Fibroblast of villous mesenchyme (primary cell): ENCODE measurements around the gene GART. TPM values are rescaled to one million over a fixed set of nuclear protein-coding genes. Genes with fewer than 3 reads are reported as not detected.

Experiments
- DNase-seq: peaks from one replicate; pipeline ENCODE4 v3.0.0-alpha.2; 2010; ENCODE audit warnings: low read depth
- H3K4me3 ChIP-seq: 2 replicates; pipeline ENCODE4 v1.5.1; 2011; ENCODE audit warnings: low read depth, mild to moderate bottlenecking, low read length
- total RNA-seq: library from RNA; depleted of rRNA; stranded (reverse); fragments of >200 nt; gene quantifications from 2 replicates; pipeline ENCODE4 v1.2.3, GENCODE V29; 2012
- TF ChIP-seq, protein P1 (sequence below): IDR thresholded peaks from 2 replicates; pipeline ENCODE4 v1.5.1; 2012; ENCODE audit warnings: low read depth, mild to moderate bottlenecking, low read length; ENCODE audit not compliant: insufficient read depth

Gene GART
- total RNA-seq = 73.1 and 109 TPM in 2 replicates

DNA sequence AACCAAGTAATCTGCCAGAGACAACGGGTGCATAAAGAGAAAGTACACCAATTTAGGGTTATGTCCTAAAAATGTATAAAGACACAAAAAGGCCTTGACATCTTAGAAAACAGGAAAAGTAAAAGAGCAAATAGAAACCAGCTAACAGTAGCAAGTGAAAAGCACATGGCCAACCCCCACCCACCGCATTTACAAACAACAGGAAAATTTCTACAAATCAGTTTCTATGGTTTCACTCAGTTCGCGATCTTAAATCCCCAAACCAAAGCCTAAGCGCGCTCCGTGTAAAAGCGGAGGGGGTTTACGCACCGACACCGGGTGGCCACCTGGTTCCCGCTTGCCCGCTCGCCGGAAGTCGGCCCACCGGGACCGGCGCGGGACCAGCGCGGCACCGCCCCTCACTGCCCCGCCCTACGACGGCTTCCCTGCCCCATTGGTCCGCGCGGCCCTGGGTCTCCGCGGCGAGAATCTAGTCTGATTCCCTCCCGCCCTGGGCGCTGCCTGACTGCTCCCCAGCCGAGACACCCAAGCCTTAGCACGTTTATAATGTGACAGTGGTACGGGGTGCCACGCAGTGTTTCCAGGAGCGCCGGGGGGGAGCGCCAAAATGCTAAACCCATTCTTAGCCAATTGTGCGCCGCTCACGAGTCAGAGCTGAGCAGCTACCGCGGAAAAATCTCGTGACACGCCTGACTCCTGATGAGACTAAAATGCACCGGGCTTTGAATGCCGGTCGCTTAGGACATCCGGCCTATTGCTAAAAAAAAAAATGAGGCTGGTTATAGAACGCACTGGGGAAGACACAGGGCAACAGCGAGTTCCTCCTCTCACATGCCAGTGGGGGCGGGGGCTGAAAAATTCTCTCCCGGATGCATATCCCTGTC lies at the start of gene GART:
Gene GART (minus strand): TSS at position 362 of the 884 bp plus-strand sequence. CDS start 2,802 bp downstream, outside the sequence.
- DNase-seq = peak; percentile 81
- TF ChIP-seq, protein P1, sequence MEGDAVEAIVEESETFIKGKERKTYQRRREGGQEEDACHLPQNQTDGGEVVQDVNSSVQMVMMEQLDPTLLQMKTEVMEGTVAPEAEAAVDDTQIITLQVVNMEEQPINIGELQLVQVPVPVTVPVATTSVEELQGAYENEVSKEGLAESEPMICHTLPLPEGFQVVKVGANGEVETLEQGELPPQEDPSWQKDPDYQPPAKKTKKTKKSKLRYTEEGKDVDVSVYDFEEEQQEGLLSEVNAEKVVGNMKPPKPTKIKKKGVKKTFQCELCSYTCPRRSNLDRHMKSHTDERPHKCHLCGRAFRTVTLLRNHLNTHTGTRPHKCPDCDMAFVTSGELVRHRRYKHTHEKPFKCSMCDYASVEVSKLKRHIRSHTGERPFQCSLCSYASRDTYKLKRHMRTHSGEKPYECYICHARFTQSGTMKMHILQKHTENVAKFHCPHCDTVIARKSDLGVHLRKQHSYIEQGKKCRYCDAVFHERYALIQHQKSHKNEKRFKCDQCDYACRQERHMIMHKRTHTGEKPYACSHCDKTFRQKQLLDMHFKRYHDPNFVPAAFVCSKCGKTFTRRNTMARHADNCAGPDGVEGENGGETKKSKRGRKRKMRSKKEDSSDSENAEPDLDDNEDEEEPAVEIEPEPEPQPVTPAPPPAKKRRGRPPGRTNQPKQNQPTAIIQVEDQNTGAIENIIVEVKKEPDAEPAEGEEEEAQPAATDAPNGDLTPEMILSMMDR = no peak
- H3K4me3 ChIP-seq = peak within 1 kb of the TSS; percentile 77

DNA sequence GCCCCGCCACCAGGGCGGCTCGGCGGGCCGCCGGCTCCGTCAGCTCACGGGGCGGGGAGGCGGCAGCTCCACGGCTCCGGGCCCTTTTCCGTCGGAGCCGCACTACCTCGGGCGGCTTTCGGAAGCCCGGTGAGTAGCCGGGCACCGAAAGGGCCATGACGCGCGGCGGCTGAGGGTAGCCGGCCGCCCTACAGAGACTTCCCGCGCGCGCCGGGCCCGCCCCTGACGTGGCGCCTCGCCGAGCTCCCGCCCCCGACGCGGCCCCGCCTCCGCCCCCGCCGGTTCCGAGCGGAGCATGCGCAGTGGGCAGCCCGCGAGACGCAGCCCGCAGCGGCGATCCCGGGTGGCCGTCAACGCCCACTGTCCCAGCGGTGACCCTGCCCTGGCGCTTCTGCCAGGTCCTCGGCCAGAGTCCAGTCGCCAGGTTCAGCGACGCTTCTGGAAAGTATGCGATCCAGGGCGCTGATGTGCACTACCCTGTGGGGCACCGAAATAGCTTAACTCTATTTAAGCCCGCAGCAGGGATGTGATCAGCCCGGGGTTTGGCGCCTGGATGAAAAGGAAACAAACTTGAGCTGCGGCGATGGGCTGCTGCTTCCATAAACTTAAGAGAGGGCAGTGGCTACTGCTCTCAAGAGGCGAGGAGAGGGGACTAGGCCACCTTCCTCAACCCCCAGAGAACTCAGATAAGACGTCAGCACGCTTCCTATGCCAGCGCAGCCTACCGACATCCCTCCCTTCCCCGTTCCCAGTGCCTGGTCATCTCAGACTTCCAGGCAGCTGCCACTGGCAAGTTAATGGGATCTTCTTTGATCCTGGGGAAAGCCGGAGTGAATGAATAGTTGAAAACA lies 46.8 kb upstream of the GART start, which contains the start of gene DONSON:
Gene DONSON (minus strand): TSS at position 200 of the 851 bp plus-strand sequence. CDS start 43 bp downstream, at position 157.
- peak within 1 kb of the TSS; percentile 90 for H3K4me3 ChIP-seq
- peak; percentile 80 for DNase-seq
- TF ChIP-seq, protein P1 = no peak

DNA sequence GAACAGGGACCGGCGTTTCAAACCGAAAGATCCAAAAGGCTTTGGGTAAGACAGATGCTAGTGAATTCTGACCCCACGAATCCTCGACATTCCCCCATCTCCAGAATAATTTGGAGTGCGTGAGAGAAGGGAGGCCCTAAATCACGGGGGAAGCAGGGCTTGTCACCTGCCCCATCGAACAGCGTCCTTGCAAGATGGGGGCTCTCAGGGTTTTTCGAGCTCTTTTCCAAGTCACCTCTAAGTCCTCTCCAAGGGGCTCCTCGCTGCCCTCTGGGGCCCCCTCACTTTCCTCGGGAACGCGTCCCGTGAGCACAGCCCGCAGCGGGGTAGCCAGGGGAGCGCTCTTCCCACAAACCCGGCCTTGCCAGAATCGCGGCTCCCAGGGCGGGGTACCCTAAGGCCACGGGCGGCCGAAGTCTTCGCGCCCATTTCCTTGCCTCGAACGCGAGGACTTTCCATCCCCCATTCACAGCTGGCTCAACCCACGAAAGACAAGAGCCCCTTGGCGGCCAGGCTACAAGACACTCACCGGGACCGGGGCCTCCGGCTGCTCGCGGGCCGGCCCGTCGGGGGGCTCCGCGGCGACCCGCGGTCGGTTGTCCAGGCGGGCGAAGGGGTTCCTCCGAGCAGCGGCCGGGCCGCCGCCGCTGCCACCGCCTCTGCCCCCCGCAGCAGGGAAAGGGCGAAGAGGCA lies 46.0 kb upstream of the GART start:
- TF ChIP-seq, protein P1 = no peak
- H3K4me3 ChIP-seq = peak overlapping the region; percentile 90
- DNase-seq = peak; percentile 47

DNA sequence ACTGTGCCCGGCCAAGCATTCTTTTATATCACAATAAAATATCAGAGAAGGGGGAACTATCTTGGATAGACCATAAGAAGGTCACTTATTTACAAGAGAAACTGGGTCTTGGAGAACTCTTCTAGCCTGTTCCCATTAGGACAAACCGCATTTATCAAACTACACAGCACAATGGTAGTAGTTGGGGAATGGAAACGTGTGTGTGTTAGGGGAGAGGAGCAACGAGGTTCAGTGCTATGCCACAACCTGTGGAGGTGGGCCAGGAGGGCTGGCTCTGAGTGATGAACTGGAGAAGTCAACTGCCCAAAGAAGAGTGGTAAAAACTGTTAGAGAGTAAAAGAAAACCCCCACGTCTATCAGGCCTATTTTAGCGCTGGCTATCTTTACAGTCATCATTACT lies 45.0 kb upstream of the GART start:
- no peak for DNase-seq
- H3K4me3 ChIP-seq = peak overlapping the region; percentile 90
- TF ChIP-seq, protein P1 = no peak

DNA sequence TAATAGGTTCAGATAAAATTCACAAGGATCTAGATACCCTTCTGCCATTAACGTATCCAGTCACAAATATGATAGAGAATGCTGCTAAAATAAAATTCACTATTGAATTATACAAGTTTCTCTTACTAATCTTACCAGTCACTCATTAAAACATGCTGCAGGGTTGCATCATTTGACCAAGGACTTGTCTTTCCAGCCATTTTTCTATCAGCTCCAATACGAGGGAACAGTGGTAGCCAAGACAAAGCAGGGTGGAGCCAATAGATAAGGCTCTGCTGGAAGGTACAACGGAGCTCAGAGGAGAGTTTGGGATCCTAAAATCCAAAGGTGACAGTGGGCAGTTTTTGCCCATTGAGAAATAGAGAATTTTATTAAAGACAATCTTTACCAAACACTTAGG lies 42.5 kb upstream of the GART start:
- TF ChIP-seq, protein P1 = no peak
- H3K4me3 ChIP-seq = no peak overlapping the region
- DNase-seq = no peak

DNA sequence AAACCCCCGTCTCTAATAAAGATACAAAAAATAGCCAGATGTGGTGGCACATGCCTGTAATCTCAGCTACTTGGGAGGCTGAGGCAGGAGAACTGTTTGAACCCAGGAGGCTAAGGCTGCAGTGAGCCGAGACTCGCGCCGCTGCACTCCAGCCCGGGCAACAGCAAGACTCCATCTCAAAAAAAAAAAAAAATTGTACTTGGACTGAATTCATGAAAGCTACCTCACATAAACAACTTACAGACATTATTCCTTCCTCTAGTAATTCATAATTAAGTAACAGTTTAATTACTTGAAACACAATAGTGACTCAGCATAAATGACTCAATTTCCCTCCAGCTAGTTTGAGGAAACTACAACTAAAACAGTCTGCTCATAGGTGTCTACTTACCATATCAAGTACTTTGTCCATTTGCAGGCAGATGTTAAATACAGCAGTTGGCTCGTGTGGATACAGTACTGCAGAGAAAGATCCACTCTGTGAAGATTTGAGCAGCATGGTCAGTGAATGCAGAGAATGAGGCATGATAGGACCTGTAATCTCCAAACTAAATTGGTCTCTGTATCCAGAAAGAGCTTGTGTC lies 37.1 kb upstream of the GART start:
- DNase-seq = peak; percentile 68
- no peak overlapping the region for H3K4me3 ChIP-seq
- TF ChIP-seq, protein P1 = no peak
